ENCODE measurements around the gene GNPTG. TPM values are rescaled to one million over a fixed set of nuclear protein-coding genes. Genes with fewer than 3 reads are reported as not detected.

GNPTG gene
- total and polyA plus RNA-seq, 9 of the 15 experiments (the other 6 are each of a cell fraction or from before 2014, with no cell fraction given): 0.69 to 33.3 (median 13.6) TPM

DNA sequence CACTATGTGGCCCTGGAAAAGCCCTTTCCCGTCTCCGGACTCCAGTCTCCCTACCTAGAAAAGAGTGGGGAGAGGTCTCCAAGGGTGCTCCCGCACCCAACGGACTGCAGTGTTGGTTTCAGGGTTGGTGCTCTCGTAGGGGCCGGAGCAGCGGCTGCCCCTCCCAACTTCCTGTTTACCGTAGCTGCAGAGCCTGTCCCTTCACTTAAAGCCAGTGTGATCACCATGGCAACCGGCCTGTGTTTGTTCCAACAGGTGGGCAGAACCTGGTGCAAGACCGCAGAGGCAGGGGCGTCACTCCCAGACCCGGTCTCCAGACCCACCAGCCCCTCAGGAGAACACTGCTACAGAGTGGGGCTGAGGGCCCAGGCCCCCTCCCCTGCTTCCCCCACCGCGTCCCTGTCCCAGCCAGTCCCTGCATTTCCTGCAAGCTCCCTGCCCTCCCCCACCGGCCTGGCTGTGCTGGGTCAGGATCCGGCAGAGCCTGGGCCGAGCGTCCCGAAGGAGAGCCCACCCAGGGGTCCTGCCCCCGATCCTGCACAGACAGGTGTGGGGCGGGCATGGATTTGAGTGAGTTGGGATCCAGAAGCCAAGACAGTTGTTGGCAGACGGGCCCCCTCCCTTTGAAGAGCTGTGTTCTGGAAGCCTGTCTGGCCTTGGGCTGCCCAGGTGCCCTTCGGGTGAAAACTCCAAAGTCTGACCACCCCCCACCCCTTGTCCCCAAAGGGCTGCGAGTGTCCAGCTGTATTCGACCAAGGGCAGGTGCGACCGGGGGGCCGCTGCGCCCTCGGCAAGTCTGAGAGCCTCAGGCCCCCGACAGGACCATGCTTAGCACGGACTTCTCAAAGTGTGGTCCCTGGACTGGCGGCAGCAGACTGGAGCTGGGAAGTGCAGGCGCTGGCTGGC lies 19.8 kb upstream of the GNPTG start (continued):
- TF ChIP-seq, protein P1, sequence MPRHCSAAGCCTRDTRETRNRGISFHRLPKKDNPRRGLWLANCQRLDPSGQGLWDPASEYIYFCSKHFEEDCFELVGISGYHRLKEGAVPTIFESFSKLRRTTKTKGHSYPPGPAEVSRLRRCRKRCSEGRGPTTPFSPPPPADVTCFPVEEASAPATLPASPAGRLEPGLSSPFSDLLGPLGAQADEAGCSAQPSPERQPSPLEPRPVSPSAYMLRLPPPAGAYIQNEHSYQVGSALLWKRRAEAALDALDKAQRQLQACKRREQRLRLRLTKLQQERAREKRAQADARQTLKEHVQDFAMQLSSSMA (CRISPR knock-in tag; IDR thresholded peaks at IDR 0.05): no peak
- no peak for TF ChIP-seq FOSL1 (tag; conservative IDR thresholded peaks at IDR 0.05)
- TF ChIP-seq ID3 (CRISPR knock-in tag; IDR thresholded peaks at IDR 0.05): no peak
- no peak for TF ChIP-seq ID3 (tag; IDR thresholded peaks at IDR 0.05)
- TF ChIP-seq NFATC3 (IDR thresholded peaks at IDR 0.05): no peak
- TF ChIP-seq, protein P2, sequence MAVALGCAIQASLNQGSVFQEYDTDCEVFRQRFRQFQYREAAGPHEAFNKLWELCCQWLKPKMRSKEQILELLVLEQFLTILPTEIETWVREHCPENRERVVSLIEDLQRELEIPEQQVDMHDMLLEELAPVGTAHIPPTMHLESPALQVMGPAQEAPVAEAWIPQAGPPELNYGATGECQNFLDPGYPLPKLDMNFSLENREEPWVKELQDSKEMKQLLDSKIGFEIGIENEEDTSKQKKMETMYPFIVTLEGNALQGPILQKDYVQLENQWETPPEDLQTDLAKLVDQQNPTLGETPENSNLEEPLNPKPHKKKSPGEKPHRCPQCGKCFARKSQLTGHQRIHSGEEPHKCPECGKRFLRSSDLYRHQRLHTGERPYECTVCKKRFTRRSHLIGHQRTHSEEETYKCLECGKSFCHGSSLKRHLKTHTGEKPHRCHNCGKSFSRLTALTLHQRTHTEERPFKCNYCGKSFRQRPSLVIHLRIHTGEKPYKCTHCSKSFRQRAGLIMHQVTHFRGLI (CRISPR knock-in tag; IDR thresholded peaks at IDR 0.05): no peak
- no peak for TF ChIP-seq ZNF780A (CRISPR knock-in tag; IDR thresholded peaks at IDR 0.05)
- peak; percentile 69 for TF ChIP-seq ZBTB33 (CRISPR knock-in tag; IDR thresholded peaks at IDR 0.05)
- no peak for TF ChIP-seq RBBP5 (IDR thresholded peaks at IDR 0.05; ENCODE audit: borderline replicate concordance, insufficient read depth, low read length, poor library complexity, severe bottlenecking)
- no peak for TF ChIP-seq U2AF2 (optimal IDR thresholded peaks at IDR 0.05; ENCODE audit: low read depth, low read length)
- no peak for TF ChIP-seq RAD51 (IDR thresholded peaks at IDR 0.05; ENCODE audit: borderline replicate concordance, low read depth)
